ENCODE measurements around the gene RBM14.
"Not testable (repeated sequence)": the region's sequence is repeated elsewhere in the genome, so short reads cannot be mapped to it uniquely, and the experiment has no call there.

The RBM14 gene

GRCh38 chr11:66600631-66601233 is 15.7 kb upstream of the RBM14 start:
- Histone ChIP-seq H3K27ac (replicated peaks) (no peak overlapping the region), H3K4me3 (replicated peaks; ENCODE audit: insufficient read depth, low read length) (no peak overlapping the region), H3K27me3 (ENCODE audit: insufficient read depth, poor library complexity, severe bottlenecking) (no peaks in the 10 kb centered on the region)
- TF ChIP-seq REST (IDR thresholded peaks at IDR 0.05; ENCODE audit: insufficient replicate concordance, low read depth) (no peak), SPI1 (IDR thresholded peaks at IDR 0.05; ENCODE audit: borderline replicate concordance, low read depth) (peak; percentile 86)
- TF ChIP-seq, protein P1, sequence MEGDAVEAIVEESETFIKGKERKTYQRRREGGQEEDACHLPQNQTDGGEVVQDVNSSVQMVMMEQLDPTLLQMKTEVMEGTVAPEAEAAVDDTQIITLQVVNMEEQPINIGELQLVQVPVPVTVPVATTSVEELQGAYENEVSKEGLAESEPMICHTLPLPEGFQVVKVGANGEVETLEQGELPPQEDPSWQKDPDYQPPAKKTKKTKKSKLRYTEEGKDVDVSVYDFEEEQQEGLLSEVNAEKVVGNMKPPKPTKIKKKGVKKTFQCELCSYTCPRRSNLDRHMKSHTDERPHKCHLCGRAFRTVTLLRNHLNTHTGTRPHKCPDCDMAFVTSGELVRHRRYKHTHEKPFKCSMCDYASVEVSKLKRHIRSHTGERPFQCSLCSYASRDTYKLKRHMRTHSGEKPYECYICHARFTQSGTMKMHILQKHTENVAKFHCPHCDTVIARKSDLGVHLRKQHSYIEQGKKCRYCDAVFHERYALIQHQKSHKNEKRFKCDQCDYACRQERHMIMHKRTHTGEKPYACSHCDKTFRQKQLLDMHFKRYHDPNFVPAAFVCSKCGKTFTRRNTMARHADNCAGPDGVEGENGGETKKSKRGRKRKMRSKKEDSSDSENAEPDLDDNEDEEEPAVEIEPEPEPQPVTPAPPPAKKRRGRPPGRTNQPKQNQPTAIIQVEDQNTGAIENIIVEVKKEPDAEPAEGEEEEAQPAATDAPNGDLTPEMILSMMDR (IDR thresholded peaks at IDR 0.05; ENCODE audit: insufficient read depth, low read length), result no peak
- peak in 1 of 2 experiments; percentile 34 for DNase-seq (ENCODE audit: low read depth in 1 of 2, low spot score in 1 of 2)

- TF ChIP-seq REST (IDR thresholded peaks at IDR 0.05; ENCODE audit: insufficient replicate concordance, low read depth) (no peak), GABPA (IDR thresholded peaks at IDR 0.05; ENCODE audit: low read depth) (no peak), SPI1 (IDR thresholded peaks at IDR 0.05; ENCODE audit: borderline replicate concordance, low read depth) (no peak), POLR2AphosphoS5 (IDR thresholded peaks at IDR 0.05; ENCODE audit: low read depth) (no peak)
- TF ChIP-seq, protein P1 (IDR thresholded peaks at IDR 0.05; ENCODE audit: insufficient read depth, low read length), result no peak
- H3K4me3 ChIP-seq (replicated peaks; ENCODE audit: insufficient read depth, low read length), result no peak overlapping the region
- no peak for DNase-seq (ENCODE audit: low read depth in 1 of 2, low spot score in 1 of 2)
Measured at GRCh38 chr11:66603072-66603471, 13.4 kb upstream of the RBM14 start.

GRCh38 chr11:66604155-66604554 is 12.3 kb upstream of the RBM14 start:
- DNase-seq (ENCODE audit: low read depth in 1 of 2, low spot score in 1 of 2), result no peak
- no peak overlapping the region for H3K27ac ChIP-seq (replicated peaks)
- H3K4me3 ChIP-seq (replicated peaks; ENCODE audit: insufficient read depth, low read length), result no peak overlapping the region
- H3K27me3 ChIP-seq (ENCODE audit: insufficient read depth, poor library complexity, severe bottlenecking), result no peaks in the 10 kb centered on the region
- TF ChIP-seq REST (IDR thresholded peaks at IDR 0.05; ENCODE audit: insufficient replicate concordance, low read depth) (no peak), GABPA (IDR thresholded peaks at IDR 0.05; ENCODE audit: low read depth) (no peak), SPI1 (IDR thresholded peaks at IDR 0.05; ENCODE audit: borderline replicate concordance, low read depth) (no peak), POLR2AphosphoS5 (IDR thresholded peaks at IDR 0.05; ENCODE audit: low read depth) (no peak)
- TF ChIP-seq, protein P1 (IDR thresholded peaks at IDR 0.05; ENCODE audit: insufficient read depth, low read length), result no peak

More at GRCh38 chr11:66603072-66603471, 13.4 kb upstream of the RBM14 start:
- Histone ChIP-seq H3K27me3 (ENCODE audit: insufficient read depth, poor library complexity, severe bottlenecking) (no peaks in the 10 kb centered on the region), H3K27ac (replicated peaks) (no peak overlapping the region)

- DNase-seq (ENCODE audit: low read depth in 1 of 2, low spot score in 1 of 2); H3K4me3 ChIP-seq (replicated peaks; ENCODE audit: insufficient read depth, low read length); H3K27me3 ChIP-seq (ENCODE audit: insufficient read depth, poor library complexity, severe bottlenecking); H3K27ac ChIP-seq (replicated peaks): not testable (repeated sequence)
Measured at GRCh38 chr11:66606608-66607007, 9.8 kb upstream of the RBM14 start.
